ENCODE results near the gene PRR36.

- TF ChIP-seq CTCF (IDR thresholded peaks at IDR 0.05) (no peak), EP300 (IDR thresholded peaks at IDR 0.05) (no peak), POLR2A (IDR thresholded peaks at IDR 0.05) (no peak)
Measured at GRCh38 chr19:7877249-7877836, 3.2 kb upstream of the PRR36 start.
